Adrenal gland (tissue), 12 donors: ENCODE measurements around the gene SCUBE1. TPM values are rescaled to one million over a fixed set of nuclear protein-coding genes. Genes with fewer than 3 reads are reported as not detected.

Experiments
- DNase-seq, 7 donors: peaks; one replicate each; pipeline ENCODE4 v3.0.0-alpha.2; 2019 to 2020
- H3K27ac ChIP-seq, 5 donors: fragments of 200-600 bp; sonication (generic) in 4 of 5; 1 replicate in 3 of 5; 2 replicates in 2 of 5; pipeline versions ENCODE4 v1.5.1 to v1.8.0; 2016 to 2020; ENCODE audit warnings: mild to moderate bottlenecking in 1 of 5
- H3K27me3 ChIP-seq: fragments of 200-600 bp; 2 replicates; pipeline ENCODE4 v1.8.0; 2021
- H3K36me3 ChIP-seq, 2 donors: fragments of 200-600 bp; replicated peaks in 1 of 2; 1 replicate in 1 of 2; 2 replicates in 1 of 2; pipeline versions ENCODE4 v1.5.1 to v1.8.0; 2018 to 2022
- H3K4me1 ChIP-seq, 2 donors: fragments of 200-600 bp; replicated peaks in 1 of 2; 1 replicate in 1 of 2; 2 replicates in 1 of 2; pipeline versions ENCODE4 v1.5.1 to v1.8.0; 2018 to 2021
- H3K4me3 ChIP-seq, 4 donors: fragments of 200-600 bp; sonication (generic) in 3 of 4; one replicate each; pipeline ENCODE4 v1.5.1; 2016 to 2018
- H3K9me3 ChIP-seq, 3 donors: fragments of 200-600 bp; sonication (generic) in 1 of 3; replicated peaks in 1 of 3; 1 replicate in 2 of 3; 2 replicates in 1 of 3; pipeline versions ENCODE4 v1.5.1 to v1.8.0; 2016 to 2021
- CTCF ChIP-seq, 6 experiments: fragments of 450-650 bp in 4 of 6; fragments of 200-600 bp in 2 of 6; sonication (generic) in 1 of 6; IDR thresholded peaks; 1 replicate in 5 of 6; 2 replicates in 1 of 6; pipeline versions ENCODE4 v1.5.1 to v1.8.0; 2016 to 2021; ENCODE audit warnings: antibody characterized with exemption in 6 of 6, mild to moderate bottlenecking in 2 of 6, moderate library complexity in 1 of 6
- POLR2A ChIP-seq, 2 donors: fragments of 450-650 bp; IDR thresholded peaks; one replicate each; pipeline ENCODE4 v1.6.1; 2017; ENCODE audit warnings: antibody characterized with exemption in 2 of 2, mild to moderate bottlenecking in 2 of 2, moderate library complexity in 1 of 2
- WGBS, 4 donors: extraction: QIAGEN DNeasy Blood & Tissue Kit in 2 of 4; methylation state at CpG; one replicate each; pipeline versions ENCODE4 v1.1.5 to v1.1.7; 2013 to 2017; 5-methylcytosine and 5-hydroxymethylcytosine counted together
- intact Hi-C, 2 donors: fragments of 100-400 bp; cut with DNase I; formaldehyde crosslinking; loops; one replicate each; pipeline versions ENCODE4 v1.14.1 to v1.15.0; 2022 to 2023
- polyA plus RNA-seq, 3 donors: library from polyadenylated mRNA; stranded (reverse); fragments of 200-250 nt in 2 of 3; fragments of 350-450 nt in 1 of 3; fragmentation: Illumina TruSeq in 1 of 3; extraction: RNeasy Lipid Tissue Mini Kit (QIAGEN cat#74804) in 1 of 3; gene quantifications; one replicate each; pipeline ENCODE4 v1.2.3, GENCODE V29; 2013 to 2014
- total RNA-seq, 9 donors: library from RNA; depleted of rRNA in 4 of 9; stranded (reverse); fragments of >200 nt in 4 of 9; fragments of 120-200 nt in 1 of 9; fragmentation: NEBNext Ultra II Directional in 1 of 9; extraction: Animal tissue kit (Norgen Biotek cat#: 25700) in 1 of 9; gene quantifications; one replicate each; pipeline versions ENCODE4 v1.1.0 to v1.2.4, GENCODE V29; 2013 to 2023
- donor health status: healthy with polysubstance abuse.
- donor health status: Bipolar disorder and iron deficiency.
- donor health status: DM: yes; HTN: yes; CAD: no.
- donor health status: DM: no; HTN: no; CAD: no.
- donor health status: DM: no; HTN: no; CAD: no.
- donor health status: DM: yes; HTN: yes; CAD: no.

SCUBE1 gene
- total and polyA plus RNA-seq, 12 donors: 1.4 to 34.0 (median 8.8) TPM

GRCh38 chr22:43148581-43148980 lies 194.6 kb downstream of the SCUBE1 start:
- Histone ChIP-seq H3K27me3 (no peaks in the 10 kb centered on the region), H3K27ac (no peak overlapping the region), H3K4me1 (peaks cover 23 to 24% of the 10 kb centered on the region in 2 donors), H3K36me3 (no peaks in the 10 kb centered on the region), H3K4me3 (no peak overlapping the region), H3K9me3 (no peaks in the 10 kb centered on the region)
- no peak for TF ChIP-seq CTCF (IDR thresholded peaks at IDR 0.05)
- no peak for TF ChIP-seq POLR2A (IDR thresholded peaks at IDR 0.05)
- intact Hi-C loops: no loop called here
- DNase-seq: no peak
- WGBS, 4 donors: 52 to 69% (median 64%) methylated on average over 3 to 6 of the region's 6 CpGs

GRCh38 chr22:43147821-43148220 lies 195.4 kb downstream of the SCUBE1 start:
- Histone ChIP-seq H3K4me3 (no peak overlapping the region), H3K27me3 (no peaks in the 10 kb centered on the region), H3K9me3 (no peaks in the 10 kb centered on the region), H3K36me3 (no peaks in the 10 kb centered on the region), H3K4me1 (peaks cover 22 to 26% of the 10 kb centered on the region in 2 donors), H3K27ac (peak overlapping the region in 1 of 5 donors; percentile 6)
- DNase-seq: peak in 6 of 7 donors; percentile 52 to 72 (median 64)
- intact Hi-C loops: no loop called here
- 40 to 49% (median 43%) methylated on average over 8 of the region's 8 CpGs for WGBS, 4 donors
- TF ChIP-seq POLR2A (IDR thresholded peaks at IDR 0.05) (no peak), CTCF (IDR thresholded peaks at IDR 0.05) (no peak)

Other genes starting within 250 kb of the SCUBE1 start
- gene BIK, start 232.6 kb downstream of the SCUBE1 start, total RNA-seq: 1 to 10 TPM; 1.7 to 7.4 (median 2.9) TPM
- gene BIK, start 232.6 kb downstream of the SCUBE1 start, polyA plus RNA-seq: 1 to 10 TPM in 2 of 3 donors, not detected in 1; 3.1 to 3.4 TPM
- 10 to 100 TPM; 23.1 to 92.9 (median 28.6) TPM for gene MCAT, start 200.0 kb downstream of the SCUBE1 start, total RNA-seq
- 10 to 100 TPM; 16.9 to 28.2 (median 19.5) TPM for gene MCAT, start 200.0 kb downstream of the SCUBE1 start, polyA plus RNA-seq
- gene TSPO, start 191.8 kb downstream of the SCUBE1 start, total RNA-seq: 100 to 1,000 TPM in 8 of 9 donors, 10 to 100 TPM in 1; 16.8 to 881 (median 233) TPM
- 100 to 1,000 TPM in 2 of 3 donors, 1 to 10 TPM in 1; 7.8 to 351 (median 182) TPM for gene TSPO, start 191.8 kb downstream of the SCUBE1 start, polyA plus RNA-seq
- gene TTLL12, start 156.2 kb downstream of the SCUBE1 start, total RNA-seq: 10 to 100 TPM; 36.5 to 85.2 (median 67.2) TPM
- 10 to 100 TPM; 22.6 to 40.0 (median 22.8) TPM for gene TTLL12, start 156.2 kb downstream of the SCUBE1 start, polyA plus RNA-seq
- gene MPPED1, start 68.6 kb upstream of the SCUBE1 start, total RNA-seq: under 1 TPM in 3 of 9 donors, not detected in 6; 0.07 to 0.44 (median 0.11) TPM
- under 1 TPM in 1 of 3 donors, not detected in 2; 0.10 TPM for gene MPPED1, start 68.6 kb upstream of the SCUBE1 start, polyA plus RNA-seq